Skin of body (tissue), 2 donors: ENCODE measurements around the gene AXIN1. TPM values are rescaled to one million over a fixed set of nuclear protein-coding genes. Genes with fewer than 3 reads are reported as not detected.

Experiments used
- DNase-seq: peaks from one replicate; lab custom pipeline; 2025; lab: John Stamatoyannopoulos, UW
- total RNA-seq: library from RNA; depleted of rRNA; stranded (reverse); fragments of >200 nt; gene quantifications from one replicate; pipeline ENCODE4 v1.2.3, GENCODE V29; 2014

Gene AXIN1
- total RNA-seq, 1 donor from 2014 or later, result 13.3 TPM

DNA sequence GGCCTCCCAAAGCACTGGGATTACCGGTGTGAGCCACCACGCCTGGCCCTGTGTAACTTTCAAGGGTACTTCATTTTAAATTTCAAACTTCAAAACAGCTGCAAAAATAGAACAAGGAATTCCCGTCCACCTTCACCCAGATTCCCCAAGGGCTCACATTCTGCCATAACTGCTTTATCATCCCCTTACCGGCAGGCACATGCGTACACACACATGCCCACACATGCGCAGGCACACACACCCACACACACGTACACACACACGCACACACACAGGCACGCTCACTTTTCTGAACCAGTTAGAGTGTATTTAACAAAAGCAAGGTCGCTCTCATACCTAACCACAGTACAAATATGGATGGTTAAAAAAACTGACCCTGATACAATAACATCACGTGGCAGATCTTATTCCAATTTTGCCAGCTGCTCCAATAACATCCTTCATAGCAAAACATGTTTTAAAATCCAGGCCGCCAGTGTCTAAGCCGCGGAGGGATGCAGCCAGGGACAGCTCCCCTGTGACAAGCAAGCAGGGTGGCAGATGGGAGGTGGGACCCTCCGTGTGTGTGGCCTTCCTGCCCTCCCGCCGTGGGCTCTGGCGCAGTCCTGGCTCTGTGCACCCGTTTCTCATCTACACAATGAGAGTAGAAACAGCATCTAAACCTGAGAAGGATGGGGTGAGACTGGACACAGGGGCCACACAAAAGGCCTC, 46.5 kb downstream of the AXIN1 start:
- DNase-seq, result no peak

DNA sequence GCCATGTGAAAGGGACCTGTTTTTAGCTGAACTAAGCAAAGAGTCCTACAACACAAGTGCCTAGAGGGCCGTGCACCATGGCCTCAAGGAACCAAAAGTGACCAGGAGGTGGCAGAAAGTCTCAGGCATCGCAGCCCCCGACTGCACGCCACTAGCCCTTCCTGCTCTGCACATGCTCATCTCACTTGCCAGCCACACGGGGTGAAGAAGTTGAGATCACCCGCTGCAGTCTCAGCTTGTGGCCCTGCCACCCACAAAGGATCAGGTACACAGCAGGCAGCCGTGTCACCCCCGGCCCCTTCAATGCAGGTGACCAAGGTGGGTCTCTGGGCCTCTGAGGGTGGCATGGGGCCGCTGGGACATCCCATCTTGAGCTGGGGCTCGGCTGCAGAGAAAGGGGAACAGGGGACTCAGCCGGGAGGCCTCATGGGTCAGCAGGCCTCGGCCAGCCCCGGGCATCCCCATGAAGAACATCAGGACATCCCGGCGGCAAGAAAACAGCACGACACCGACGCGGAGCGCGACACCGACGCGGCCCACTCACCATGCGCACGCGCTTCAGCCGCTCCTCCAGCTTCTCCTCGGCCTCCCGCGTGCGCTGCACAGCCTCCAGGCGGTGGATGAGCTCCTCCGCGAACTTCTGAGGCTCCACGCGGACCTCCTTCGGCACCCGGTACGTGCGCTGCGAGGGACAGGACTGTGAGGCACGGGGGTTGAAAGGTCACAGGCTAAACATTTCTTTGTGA, 48.6 kb downstream of the AXIN1 start:
- no peak for DNase-seq

DNA sequence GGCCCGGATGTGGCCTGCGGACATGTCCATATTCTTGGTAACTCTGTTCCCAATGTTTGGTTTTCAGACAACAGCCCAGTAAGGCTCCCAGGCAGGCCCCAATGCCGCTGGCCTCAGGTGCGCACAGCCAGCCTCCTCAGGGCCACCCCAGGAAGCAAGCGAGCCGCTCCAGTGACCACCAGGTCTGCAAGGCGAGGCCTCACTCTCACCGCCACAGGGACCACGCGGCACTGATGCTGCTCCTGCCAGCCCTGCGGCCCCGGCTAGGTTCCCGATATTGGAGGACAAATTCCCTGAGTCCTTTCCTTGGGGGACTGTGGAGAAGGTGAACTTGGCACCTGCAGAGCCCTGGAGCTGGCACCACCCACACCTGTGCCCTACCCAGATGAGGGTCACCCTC, 50.6 kb downstream of the AXIN1 start:
- no peak for DNase-seq

DNA sequence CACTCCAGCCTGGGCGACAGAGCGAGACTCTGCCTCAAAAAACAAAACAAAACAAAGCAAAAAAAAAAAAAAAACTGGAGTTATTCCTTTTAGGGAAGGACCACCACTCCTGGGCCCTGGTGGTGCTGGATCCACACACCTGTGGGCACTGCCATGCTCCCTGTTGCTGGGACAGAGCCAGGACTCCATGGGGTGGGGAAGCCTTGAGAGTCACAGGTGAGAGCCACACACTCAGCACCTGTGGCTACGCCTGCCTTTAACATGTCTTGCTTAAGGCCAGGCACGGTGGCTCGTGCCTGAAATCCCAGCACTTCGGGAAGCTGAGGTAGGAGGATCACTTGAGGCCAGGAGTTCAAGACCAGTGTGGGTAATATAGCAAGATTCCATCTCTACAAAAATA, 51.3 kb downstream of the AXIN1 start:
- no peak for DNase-seq

DNA sequence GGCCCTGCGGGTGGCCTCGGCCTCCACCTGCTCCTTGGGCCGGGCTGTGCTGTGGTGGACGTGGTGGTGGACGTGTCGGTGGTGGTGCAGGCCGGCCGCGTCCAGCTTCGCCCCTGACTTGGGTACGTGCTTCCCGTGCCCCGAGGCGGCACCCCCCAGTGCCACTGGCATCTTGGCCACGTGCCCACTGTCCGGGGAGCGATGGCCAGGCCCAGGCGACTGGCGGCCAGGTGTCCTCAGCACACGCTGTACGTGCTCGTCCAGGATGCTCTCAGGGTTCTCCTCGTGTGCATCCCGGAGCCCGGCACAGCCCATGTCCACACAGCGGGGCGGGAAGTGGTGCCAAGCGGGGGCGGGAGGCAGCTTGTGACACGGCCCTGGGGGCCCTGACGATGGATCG, 54.7 kb downstream of the AXIN1 start:
- no peak for DNase-seq

DNA sequence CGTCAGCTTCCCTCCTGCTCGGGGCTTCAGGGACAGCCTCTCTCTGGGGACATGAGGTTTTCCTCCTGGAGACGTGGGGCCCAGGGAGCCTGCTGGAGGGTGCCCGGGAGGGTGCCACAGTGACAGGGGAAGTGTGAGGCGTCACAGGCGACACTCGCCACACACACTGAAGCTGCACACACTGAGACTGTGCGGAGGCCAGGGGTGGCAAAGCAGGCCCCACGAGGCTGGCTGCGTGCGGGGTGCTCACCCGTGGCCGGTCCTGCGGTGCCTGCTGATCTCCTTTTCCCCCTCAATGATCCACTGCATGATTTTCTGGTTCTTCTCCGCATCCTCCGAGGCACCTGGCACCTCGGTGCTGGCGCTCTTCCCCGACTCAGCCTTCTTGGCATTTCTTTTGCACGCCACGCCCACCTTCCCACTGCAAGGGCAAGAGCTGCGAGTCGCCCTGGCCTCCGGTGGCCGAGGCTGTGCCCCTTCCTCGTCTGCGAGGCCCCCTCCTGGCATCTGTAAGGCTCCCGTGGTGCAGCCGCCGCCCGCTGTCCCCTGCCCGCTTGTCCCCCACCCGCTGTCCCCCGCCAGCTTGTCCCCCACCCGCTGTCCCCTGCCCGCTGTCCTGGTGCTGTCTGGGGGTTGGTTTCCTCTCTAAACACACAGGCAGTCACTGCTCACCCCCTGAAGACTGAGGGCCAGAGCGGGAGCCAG, 55.6 kb downstream of the AXIN1 start:
- no peak for DNase-seq

DNA sequence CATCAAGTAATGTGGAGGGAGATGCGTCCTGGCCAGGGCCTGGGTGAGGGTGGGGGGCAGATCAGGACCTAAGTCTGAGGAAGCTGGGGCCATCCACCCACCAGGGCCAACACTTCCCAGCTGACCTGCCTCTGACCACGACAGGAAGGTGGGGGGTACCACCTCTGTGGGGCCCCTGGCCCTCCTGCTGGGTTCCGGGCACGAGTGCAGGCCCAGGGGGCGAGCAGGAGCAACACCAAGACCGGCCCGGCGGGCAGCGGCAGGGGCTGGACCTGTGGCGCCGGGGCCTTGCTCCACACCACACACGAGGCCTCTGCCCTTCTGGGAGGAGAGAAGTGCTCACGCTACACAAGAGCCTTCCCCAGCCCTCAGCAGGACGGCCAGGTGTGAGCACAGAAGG, 56.2 kb downstream of the AXIN1 start:
- DNase-seq, result no peak

DNA sequence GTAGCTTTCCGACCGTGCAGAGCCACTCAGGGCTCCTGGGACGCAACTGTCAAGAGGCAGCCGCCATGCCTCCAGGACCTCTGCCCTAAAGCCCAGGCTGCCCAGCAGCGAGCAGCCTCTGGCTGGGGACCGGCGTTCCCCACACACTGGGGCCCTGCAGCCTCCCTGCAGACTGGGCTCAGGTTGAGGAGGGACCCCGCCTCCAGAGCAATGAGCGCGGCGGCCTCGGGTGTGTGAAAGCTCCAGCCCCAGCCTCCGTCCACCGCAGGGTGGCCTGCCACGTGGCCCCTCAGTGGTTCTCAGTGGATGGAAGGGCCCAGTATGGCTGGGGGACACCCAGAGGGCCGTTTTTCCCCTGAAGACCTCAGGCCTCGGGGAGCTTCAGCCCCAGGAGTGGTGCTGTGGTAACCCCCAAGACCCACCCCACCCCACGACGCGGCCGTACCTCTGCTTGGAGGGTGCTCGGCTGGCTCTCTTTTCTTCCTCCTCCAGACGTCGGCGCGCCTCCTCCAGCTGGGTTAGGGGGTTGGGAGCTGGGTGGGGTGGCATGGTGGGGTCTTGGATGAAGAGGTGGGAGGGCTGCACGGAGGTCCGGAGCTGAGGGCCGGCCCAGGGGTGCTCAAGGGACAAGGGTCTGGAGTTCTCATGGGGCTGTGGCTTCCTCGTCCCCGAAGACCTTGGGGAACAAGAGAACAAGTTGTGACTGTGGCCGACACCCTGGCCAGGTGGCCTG, 59.3 kb downstream of the AXIN1 start:
- DNase-seq, result no peak

DNA sequence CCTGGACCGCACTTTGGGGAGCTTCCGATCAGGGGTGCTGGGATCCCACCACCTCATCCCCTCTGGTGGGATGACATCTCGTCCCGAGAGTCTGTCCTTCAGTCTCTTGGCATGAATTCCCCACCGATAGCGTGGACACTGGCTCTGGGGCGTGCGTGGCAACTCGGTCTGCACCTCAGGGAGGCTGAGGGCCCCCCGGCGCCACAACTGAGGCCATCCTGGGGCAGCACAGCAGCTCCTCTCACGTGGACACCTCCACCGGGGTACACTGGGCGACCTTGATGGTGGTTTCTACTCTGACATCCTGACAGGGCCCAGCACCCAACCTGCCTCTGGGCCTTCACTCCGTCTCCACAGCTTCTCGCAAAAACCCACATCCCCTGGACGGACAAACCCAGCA, 61.0 kb downstream of the AXIN1 start:
- DNase-seq, result no peak

DNA sequence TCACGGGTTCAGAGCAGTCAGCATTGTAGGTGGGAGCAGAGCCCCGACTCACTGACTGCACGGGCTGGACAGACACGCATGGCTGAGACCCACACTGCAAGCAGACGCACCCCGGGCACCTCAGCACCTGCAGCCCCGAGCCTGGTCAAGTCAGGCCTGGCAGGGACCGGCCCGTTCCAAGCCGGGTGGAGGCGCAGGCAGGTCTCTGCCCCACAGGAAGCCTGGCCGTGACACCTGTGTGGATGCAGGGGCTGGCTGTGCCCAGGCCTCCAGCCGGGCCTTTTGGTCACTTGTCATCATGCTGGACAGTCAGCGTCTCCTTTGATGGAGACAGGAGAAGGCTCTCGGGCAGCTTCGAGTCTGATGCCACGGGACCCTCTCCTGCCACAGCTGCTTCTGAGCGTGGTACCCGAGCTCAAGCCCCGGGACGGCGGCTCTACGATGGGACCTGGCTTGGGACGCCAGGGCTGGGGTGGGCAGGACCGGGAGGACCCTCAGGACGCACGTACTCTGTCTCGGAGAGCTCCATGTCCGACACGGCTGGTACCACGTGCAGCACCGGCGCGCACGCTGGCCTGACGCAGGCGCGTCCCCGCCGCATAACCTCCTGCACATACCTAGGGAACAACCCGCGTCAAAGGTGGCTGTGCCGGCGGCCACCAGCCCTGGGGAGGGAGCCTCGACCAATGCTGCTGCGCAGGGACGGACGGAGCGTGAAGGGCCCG, 61.7 kb downstream of the AXIN1 start:
- DNase-seq, result no peak

DNA sequence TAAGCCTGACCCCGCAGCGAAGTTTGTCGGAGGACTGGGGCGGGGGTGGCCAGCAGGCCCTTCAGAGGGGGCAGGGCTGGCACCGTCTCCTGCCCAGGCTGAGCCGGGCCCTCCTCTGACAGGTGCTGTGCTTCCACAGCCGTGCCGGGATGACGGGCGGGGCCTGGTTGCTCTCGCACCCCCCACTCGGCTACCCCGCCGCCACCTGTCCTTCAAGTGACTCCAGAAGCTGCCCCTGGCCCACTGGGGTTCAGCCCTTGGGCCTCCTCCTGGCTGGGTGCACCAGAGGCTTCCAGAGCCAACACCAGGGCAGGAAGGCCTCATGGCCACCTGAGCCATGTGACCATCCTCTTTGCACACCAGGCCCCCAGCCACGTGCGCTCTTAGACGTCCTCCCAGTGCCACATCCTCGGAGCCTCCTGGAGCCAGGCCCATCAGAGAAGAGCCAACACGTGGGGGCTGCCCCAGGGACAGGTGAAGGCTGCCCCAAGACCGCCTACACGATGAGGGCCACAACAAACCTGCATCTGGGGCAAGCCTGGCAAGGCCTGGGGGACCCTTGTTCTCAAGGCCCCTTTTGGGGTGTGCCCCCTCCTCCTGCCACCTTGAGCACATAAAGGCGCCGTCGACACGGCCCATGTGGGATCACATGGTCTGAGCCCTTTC, 62.4 kb downstream of the AXIN1 start:
- DNase-seq, result no peak

DNA sequence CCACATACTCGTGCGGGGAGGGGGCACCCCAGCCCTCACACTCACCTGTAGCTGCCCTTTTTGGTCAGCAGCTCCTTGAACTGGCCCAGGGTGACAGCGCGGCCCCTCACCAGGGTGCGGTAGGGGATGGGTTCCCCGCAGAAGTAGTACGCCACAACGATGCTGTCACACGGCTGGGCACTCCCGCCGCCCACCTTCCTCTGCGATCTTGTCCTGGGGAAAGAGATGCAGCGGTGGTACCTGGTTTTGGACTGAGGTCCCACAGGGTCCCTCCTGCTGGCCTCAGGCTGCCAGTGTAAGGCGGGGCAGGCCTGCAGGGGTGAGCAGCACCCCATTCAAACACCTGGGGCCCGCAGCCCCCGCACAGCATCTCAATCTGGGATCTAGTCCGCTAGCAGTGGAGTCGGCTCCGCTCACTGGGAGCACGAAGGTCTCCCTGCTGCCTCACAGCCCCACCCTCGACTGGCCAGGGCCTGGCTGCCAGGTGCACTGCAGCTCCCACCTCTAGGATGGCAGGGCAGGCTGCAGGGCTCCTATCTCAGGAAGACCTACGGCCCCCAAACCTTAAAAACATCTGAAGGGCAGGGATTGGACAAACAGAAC, 63.0 kb downstream of the AXIN1 start:
- no peak for DNase-seq

DNA sequence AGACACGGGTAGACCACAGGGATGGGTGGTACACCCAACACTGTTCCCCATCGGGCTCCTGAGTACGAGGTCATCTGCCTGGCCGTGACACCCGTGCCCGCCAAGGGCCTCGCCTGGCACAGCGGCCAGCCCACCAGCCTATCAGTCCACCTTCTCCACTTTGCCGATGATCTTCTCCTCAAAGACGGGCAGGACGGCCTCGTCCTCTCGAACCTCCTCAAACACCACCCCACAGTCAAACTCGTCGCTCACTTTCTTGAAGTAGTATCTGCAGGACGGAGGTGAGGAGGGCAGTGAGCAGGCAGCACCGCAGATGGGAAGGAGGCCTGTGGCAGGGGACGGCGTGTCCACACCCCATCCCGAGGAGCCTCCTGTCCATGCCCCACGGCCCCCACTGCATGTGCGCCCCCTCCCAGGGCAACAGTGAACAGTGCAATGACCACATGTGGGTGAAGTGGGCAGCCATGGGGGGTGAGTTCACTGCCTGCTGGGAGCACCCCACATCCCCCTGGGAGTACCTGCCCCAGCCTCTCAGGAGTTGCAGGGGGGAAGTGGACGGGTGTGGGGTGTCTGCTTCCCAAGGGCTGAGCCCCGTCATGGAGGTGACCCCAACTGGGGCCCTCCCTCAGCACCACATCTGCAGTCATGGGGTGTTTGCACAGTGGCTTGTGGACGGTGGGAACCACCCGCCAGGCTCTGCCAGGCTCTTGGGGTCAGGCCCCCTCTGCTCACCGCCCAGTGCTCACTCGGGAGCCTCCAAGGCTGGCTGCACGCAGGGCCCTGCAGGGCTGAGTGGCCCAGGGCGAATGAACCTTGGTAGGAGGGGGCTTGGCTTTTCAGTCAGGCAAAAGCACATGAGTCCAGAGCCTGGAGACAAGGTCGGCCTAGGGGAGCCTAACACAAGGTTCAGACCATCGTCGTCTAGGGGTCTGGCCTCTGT, 64.3 kb downstream of the AXIN1 start:
- no peak for DNase-seq

DNA sequence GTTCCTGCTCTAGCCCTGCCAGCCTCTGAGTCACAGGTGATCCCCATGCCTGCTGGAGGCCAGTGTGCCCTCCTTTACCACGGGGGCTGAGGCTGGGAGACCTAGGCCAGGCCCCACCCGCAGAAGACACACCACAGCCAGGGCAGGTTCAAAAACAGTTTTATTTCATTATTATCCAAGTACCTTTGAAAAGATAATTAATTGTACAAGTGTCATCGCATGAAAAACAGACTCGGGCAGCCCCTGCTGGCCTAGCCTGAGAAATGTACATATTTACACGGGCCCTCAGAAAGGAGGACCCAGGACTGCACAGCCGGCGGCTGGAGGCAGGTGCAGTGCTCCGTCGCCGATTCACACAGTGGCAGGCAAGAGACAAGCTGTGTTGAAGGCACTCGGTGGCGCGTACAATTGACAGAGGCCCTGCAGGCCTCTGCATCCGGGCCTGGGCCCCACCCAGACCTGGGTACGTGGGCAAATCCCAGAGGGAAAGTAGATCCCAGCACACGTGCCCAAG, 65.2 kb downstream of the AXIN1 start:
- DNase-seq, result no peak

DNA sequence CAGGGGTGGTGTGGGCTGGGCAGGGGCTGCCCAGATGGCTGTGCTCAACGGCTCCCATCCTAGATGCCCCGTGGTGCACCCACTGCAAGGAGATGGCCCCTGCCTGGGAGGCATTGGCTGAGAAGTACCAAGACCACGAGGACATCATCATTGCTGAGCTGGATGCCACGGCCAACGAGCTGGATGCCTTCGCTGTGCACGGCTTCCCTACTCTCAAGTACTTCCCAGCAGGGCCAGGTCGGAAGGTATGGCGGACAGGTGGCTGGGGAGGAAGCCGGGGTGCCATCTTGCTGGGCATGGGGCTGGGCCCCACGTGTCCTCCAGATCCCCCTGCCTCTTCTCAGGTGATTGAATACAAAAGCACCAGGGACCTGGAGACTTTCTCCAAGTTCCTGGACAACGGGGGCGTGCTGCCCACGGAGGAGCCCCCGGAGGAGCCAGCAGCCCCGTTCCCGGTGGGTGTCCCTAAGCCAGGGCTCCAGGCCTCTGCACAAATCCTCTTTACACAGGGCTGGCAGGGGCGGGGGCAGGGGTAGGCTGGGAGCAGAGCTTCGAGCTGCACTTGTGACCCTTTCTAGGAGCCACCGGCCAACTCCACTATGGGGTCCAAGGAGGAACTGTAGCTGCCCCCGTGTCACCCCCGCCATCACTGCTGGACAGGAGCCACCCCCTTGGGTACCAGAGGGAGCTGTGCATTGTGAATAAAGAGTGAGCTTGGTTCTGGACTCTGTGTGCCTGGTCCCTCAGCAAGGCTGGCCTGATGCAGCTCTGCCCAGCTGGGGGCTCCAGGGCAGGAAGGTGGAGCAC, 65.8 kb downstream of the AXIN1 start:
- no peak for DNase-seq

DNA sequence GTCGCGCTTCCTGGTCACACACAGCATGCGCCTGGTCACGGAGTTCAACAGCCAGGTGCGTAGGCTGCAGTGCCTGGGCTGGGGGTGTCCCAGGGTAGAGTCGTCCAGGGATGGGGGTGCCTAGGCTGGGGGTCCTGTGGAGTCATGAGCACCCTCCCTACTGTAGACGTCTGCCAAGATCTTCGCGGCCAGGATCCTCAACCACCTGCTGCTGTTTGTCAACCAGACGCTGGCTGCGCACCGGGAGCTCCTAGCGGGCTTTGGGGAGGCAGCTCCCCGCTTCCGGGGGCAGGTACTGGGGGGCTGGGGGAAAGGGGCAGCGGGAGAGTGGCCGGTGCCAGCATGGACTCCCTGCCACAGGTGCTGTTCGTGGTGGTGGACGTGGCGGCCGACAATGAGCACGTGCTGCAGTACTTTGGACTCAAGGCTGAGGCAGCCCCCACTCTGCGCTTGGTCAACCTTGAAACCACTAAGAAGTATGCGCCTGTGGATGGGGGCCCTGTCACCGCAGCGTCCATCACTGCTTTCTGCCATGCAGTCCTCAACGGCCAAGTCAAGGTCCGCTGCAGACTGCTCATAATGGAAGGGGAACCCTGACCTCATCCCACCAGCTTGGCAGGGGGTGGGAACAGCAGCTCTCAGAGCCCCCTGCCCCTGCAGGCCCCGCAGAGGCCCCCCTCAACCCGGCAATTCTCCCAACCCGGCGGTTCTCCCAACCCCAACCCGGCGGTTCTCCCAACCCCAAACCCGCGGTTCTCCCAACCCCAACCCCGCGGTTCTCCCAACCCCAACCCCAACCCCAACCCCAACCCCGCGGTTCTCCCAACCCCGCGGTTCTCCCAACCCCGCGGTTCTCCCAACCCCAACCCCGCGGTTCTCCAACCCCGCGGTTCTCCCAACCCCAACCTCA, 67.1 kb downstream of the AXIN1 start:
- no peak for DNase-seq
